K562 (cell line): ENCODE data around the gene TMEM245. TPM values are rescaled to one million over a fixed set of nuclear protein-coding genes. Genes with fewer than 3 reads are reported as not detected.

Source experiments
- ATAC-seq: fragments of 200-7000 bp; cut with Tn5 transposase; 3 replicates; pipeline ENCODE4 v1.9.1; 2020; ENCODE audit warnings: moderate library complexity
- BruUV-seq: library from RNA; stranded (reverse); fragments of 400-500 nt; replicated peaks from 2 replicates; lab custom pipeline; 2021; lab: Mats Ljungman, UMichigan
- CTCF ChIA-PET: fragments of 300-600 bp; formaldehyde crosslinking; extraction: SDS; loops from one replicate; lab custom pipeline; 2021; ENCODE audit warnings: low intra/inter-chr PET ratio; lab: Yijun Ruan, JAX
- POLR2A ChIA-PET: fragments of 300-600, 350-650 bp; sonication (Branson Sonifier 250); formaldehyde crosslinking; extraction: SDS; loops from one replicate; lab custom pipeline; 2021; ENCODE audit warnings: antibody characterized with exemption, inconsistent platforms; lab: Yijun Ruan, JAX
- DNase-seq, 4 experiments: peaks; one replicate each; pipeline versions ENCODE4 v3.0.0 to v3.0.0-alpha.2; 2011 to 2018; ENCODE audit warnings: low spot score in 3 of 4, mixed read lengths in 3 of 4; ENCODE audit errors: extremely low read depth in 1 of 4
- FAIRE-seq: peaks from 2 replicates; lab custom pipeline; 2011; peaks lifted over from hg19 to GRCh38; lab: Jason Lieb, UNC
- H2AFZ ChIP-seq: 2 replicates; pipeline ENCODE4 v1.6.0; 2011; ENCODE audit warnings: low read depth, low read length, control low read depth, inconsistent platforms
- H3K27ac ChIP-seq: fragments of 200-600 bp; 3 replicates; pipeline ENCODE4 v1.8.0; 2011; ENCODE audit warnings: low read depth, mild to moderate bottlenecking, control low read depth, inconsistent platforms, low read length, moderate library complexity, mixed read lengths; ENCODE audit errors: extremely low read depth
- H3K27me3 ChIP-seq, 2 experiments: fragments of 300-600 bp in 1 of 2; 2 replicates in 1 of 2; 3 replicates in 1 of 2; pipeline versions ENCODE4 v1.6.0 to v1.8.0; 2011; ENCODE audit warnings: inconsistent platforms in 2 of 2, low read length in 2 of 2, mild to moderate bottlenecking in 1 of 2, mixed read lengths in 1 of 2, moderate library complexity in 1 of 2; ENCODE audit not compliant: control insufficient read depth in 2 of 2, insufficient read depth in 2 of 2
- H3K36me3 ChIP-seq: fragments of 300-600 bp; 3 replicates; pipeline ENCODE4 v1.8.0; 2011; ENCODE audit warnings: mild to moderate bottlenecking, low read length, inconsistent platforms; ENCODE audit not compliant: control insufficient read depth, insufficient read depth
- H3K4me1 ChIP-seq, 2 experiments: fragments of 200-600 bp in 1 of 2; replicated peaks in 1 of 2; 2 replicates in 1 of 2; 3 replicates in 1 of 2; pipeline versions ENCODE4 v1.5.1 to v1.8.0; 2011; ENCODE audit warnings: inconsistent platforms in 2 of 2, low read length in 2 of 2, mild to moderate bottlenecking in 1 of 2, mixed read lengths in 1 of 2, moderate library complexity in 1 of 2; ENCODE audit not compliant: control insufficient read depth in 2 of 2, insufficient read depth in 2 of 2
- H3K4me2 ChIP-seq: 2 replicates; pipeline ENCODE4 v1.6.1; 2011; ENCODE audit warnings: low read length, control low read depth, inconsistent platforms, mixed read lengths; ENCODE audit not compliant: insufficient read depth
- H3K4me3 ChIP-seq: fragments of 200-600 bp; sonication (generic), shearing (Covaris generic); 2 replicates; pipeline ENCODE4 v1.5.1; 2016; ENCODE audit warnings: control low read depth, inconsistent platforms
- H3K79me2 ChIP-seq: fragments of 200-600 bp; 3 replicates; pipeline ENCODE4 v1.8.0; 2011; ENCODE audit warnings: low read length, inconsistent platforms; ENCODE audit not compliant: control insufficient read depth, insufficient read depth
- H3K9ac ChIP-seq, 2 experiments: 2 replicates each; pipeline versions ENCODE4 v1.6.0 to v1.6.1; 2011; ENCODE audit warnings: low read depth in 2 of 2, low read length in 2 of 2, control low read depth in 1 of 2, inconsistent platforms in 1 of 2, mild to moderate bottlenecking in 1 of 2, mixed read lengths in 1 of 2; ENCODE audit not compliant: insufficient read depth in 1 of 2
- H3K9me1 ChIP-seq: one replicate; pipeline ENCODE4 v1.6.0; 2011; ENCODE audit warnings: inconsistent platforms, mild to moderate bottlenecking, low read length, moderate library complexity; ENCODE audit not compliant: control insufficient read depth, insufficient read depth
- H3K9me3 ChIP-seq: replicated peaks from 2 replicates; pipeline ENCODE4 v1.5.1; 2011; ENCODE audit warnings: low read depth, low read length, inconsistent platforms; ENCODE audit not compliant: control insufficient read depth, insufficient read depth
- H4K20me1 ChIP-seq: replicated peaks from 2 replicates; pipeline ENCODE4 v1.6.1; 2011; ENCODE audit warnings: low read length, inconsistent platforms, mixed read lengths; ENCODE audit not compliant: control insufficient read depth, insufficient read depth
- BDP1 ChIP-seq: IDR thresholded peaks from 3 replicates; pipeline ENCODE4 v1.6.1; 2011; ENCODE audit not compliant: insufficient read length, insufficient read depth
- CBFA2T3 ChIP-seq: fragments of 450-650 bp; IDR thresholded peaks from 2 replicates; pipeline ENCODE4 v1.6.1; 2017
- HMG20B ChIP-seq: fragments of 250-450 bp; sonication (Bioruptor Pico); IDR thresholded peaks from 2 replicates; pipeline ENCODE4 v1.5.0; 2021; ENCODE audit warnings: mild to moderate bottlenecking
- POLR3A ChIP-seq: IDR thresholded peaks from 2 replicates; pipeline ENCODE4 v1.6.1; 2011; ENCODE audit warnings: borderline replicate concordance, mild to moderate bottlenecking, moderate library complexity; ENCODE audit not compliant: insufficient read length, insufficient read depth; ENCODE audit errors: extremely low read depth
- RBFOX2 ChIP-seq: fragments of 200-400 bp; formaldehyde crosslinking; IDR thresholded peaks from 2 replicates; pipeline ENCODE4 v1.6.1; 2017; ENCODE audit warnings: low read depth, mild to moderate bottlenecking, low read length, moderate library complexity
- ZNF217 ChIP-seq: sonication (generic); formaldehyde crosslinking; IDR thresholded peaks from 2 replicates; pipeline ENCODE4 v1.8.0; 2022; ENCODE audit warnings: mild to moderate bottlenecking, missing genetic modification reagents
- WGBS: fragments of 100-300 bp; shearing (Covaris generic); methylation state at CpG from one replicate; pipeline ENCODE4 v1.1.6; 2016; ENCODE audit warnings: low coverage, mixed read lengths; ENCODE audit not compliant: insufficient coverage; ENCODE audit errors: missing lambda C conversion rate; 5-methylcytosine and 5-hydroxymethylcytosine counted together
- in situ Hi-C: fragments of 300-500 bp; cut with MboI; formaldehyde crosslinking; loops from 4 replicates; pipeline ENCODE4 v1.15.0; 2018; ENCODE audit warnings: inconsistent platforms, mixed read lengths
- intact Hi-C: fragments of 100-400 bp; cut with micrococcal nuclease; formaldehyde crosslinking; loops from 2 replicates; pipeline ENCODE4 v1.14.2; 2022
- polyA plus RNA-seq, 8 experiments: library from polyadenylated mRNA; depleted of rRNA in 4 of 8; stranded (reverse) in 5 of 8; unstranded in 3 of 8; fragments of >200 nt; fragmentation: Nextera tagmentation in 2 of 8; fragmentation: Illumina TruSeq in 1 of 8; extraction: Ambion mirVana in 2 of 8; extraction: Trizol in 1 of 8; gene quantifications; 2 replicates each; pipeline versions ENCODE4 v1.2.1 to v1.2.3, GENCODE V29; 2011 to 2014; ENCODE audit warnings: inconsistent platforms in 1 of 8, missing spikeins in 1 of 8
- total RNA-seq, 7 experiments: library from RNA; depleted of rRNA in 6 of 7; stranded (reverse); fragments of >200 nt in 6 of 7; fragmentation: Illumina TruSeq in 2 of 7; extraction: Trizol in 2 of 7; gene quantifications; 2 replicates each; pipeline versions ENCODE4 v1.2.1 to v1.2.3, GENCODE V29; 2011 to 2021; ENCODE audit warnings: low replicate concordance in 1 of 7
- TF ChIP-seq, protein P1 (sequence below): sonication (generic); formaldehyde crosslinking; IDR thresholded peaks from 2 replicates; pipeline ENCODE4 v1.9.0; 2022; ENCODE audit warnings: mild to moderate bottlenecking, missing genetic modification reagents
- TF ChIP-seq, protein P2 (sequence below): fragments of 250-450 bp; sonication (Bioruptor Pico); IDR thresholded peaks from 2 replicates; pipeline ENCODE4 v1.5.0; 2021
- TF ChIP-seq, protein P3 (sequence below): fragments of 200-800 bp; sonication (Bioruptor generic); IDR thresholded peaks from 2 replicates; pipeline ENCODE4 v1.6.1; 2017; ENCODE audit warnings: missing genetic modification characterization, missing compliant biosample characterization
- TF ChIP-seq, protein P4 (sequence below): fragments of 250-450 bp; sonication (Bioruptor Pico); IDR thresholded peaks from 2 replicates; pipeline ENCODE4 v1.8.0; 2021; ENCODE audit warnings: borderline replicate concordance, mild to moderate bottlenecking, moderate library complexity; ENCODE audit not compliant: poor library complexity, severe bottlenecking

The TMEM245 gene
- total and polyA plus RNA-seq, 9 of the 15 experiments (the other 6 are each of a cell fraction or from before 2014, with no cell fraction given) = 8.5 to 43.2 (median 24.3) TPM

DNA sequence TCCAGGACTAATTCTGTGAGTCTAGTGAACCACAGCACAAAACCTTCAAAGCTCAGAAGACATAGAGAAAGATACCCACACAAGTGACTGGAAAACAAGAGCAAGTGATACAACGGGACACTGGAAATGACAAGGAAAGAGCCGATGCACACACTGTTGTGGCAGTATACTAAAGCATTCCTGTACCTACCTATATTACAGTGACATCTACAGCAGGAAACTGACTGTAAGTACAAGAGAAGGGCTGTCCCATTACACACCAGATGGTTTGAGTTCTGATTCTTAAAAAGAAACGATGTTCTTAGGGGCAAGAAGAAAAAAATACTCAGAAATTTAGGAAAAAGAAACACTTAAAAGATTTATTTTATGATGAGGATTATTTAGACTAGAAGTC, 18.5 kb downstream of the TMEM245 start:
- TF ChIP-seq, protein P1, sequence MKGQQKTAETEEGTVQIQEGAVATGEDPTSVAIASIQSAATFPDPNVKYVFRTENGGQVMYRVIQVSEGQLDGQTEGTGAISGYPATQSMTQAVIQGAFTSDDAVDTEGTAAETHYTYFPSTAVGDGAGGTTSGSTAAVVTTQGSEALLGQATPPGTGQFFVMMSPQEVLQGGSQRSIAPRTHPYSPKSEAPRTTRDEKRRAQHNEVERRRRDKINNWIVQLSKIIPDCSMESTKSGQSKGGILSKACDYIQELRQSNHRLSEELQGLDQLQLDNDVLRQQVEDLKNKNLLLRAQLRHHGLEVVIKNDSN (CRISPR knock-in tag) = no peak
- no peak for TF ChIP-seq CBFA2T3
- intact Hi-C loops = no loop called here
- Histone ChIP-seq H3K4me3 (no peak overlapping the region), H3K27me3 (no peaks in the 10 kb centered on the region), H3K4me1 (peaks cover 0 to 31% of the 10 kb centered on the region in 2 experiments; a peak in 4 of 5 replicates), H3K9me1 (no peaks in the 10 kb centered on the region), H3K79me2 (peaks cover 97% of the 10 kb centered on the region), H3K27ac (no peak overlapping the region), H3K9ac (no peak overlapping the region), H2AFZ (no peak overlapping the region), H3K9me3 (no peaks in the 10 kb centered on the region; the same call in 1 of the 2 replicates), H4K20me1 (no peaks in the 10 kb centered on the region), H3K36me3 (peaks cover 80% of the 10 kb centered on the region), H3K4me2 (no peak overlapping the region)
- BruUV-seq = no TSS peak
- no peak for FAIRE-seq
- DNase-seq = no peak
- WGBS = 78% methylated on average over 3 of the region's 3 CpGs
- in situ Hi-C loops = no loop called here
- POLR2A ChIA-PET = interaction anchor here (1.0 to 1.8 kb wide), 6 partner anchors 9 to 57 kb away, joined by 3 to 11 read pairs (median 4); no protein-coding TSS in a partner anchor
- CTCF ChIA-PET = no interaction called here
- ATAC-seq = no peak

DNA sequence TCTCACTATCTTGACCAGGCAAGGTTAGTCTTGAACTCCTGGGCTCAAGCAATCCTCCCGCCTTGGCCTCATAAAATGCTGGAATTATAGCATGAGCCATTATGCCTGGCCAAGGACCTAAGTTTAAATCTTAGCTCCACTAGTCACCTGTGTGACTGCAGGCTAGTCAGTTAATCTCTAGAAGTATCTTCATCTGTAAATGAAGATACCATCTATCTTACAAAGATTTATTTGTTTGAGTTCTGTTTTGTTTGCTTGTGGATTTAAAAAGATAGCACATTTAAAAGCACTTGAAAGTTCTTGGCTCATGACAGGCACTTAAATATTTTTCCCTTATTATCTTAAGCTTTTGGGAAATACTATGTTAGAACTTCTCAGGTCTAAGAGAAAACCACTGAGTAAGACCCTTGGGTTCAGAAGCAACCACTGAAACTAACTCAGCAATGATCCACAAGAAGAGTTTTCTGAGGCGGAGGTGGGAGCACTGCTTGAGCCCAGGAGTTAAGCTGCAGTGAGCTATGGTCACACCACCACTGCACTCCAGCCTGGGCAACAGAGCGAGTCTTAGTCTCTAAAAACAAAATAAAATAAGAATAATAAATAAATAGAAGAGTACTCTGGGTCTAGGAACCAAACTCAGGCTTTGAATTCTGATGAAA, 19.1 kb downstream of the TMEM245 start:
- POLR2A ChIA-PET = interaction anchor here (1.0 to 1.8 kb wide), 6 partner anchors 9 to 58 kb away, joined by 3 to 11 read pairs (median 4); no protein-coding TSS in a partner anchor
- FAIRE-seq = no peak
- Histone ChIP-seq H3K4me2 (no peak overlapping the region), H2AFZ (no peak overlapping the region), H3K27me3 (no peaks in the 10 kb centered on the region), H3K9me1 (no peaks in the 10 kb centered on the region), H3K9ac (no peak overlapping the region), H3K4me1 (peaks cover 0 to 31% of the 10 kb centered on the region in 2 experiments; a peak in 4 of 5 replicates), H3K36me3 (peaks cover 82% of the 10 kb centered on the region), H4K20me1 (no peaks in the 10 kb centered on the region), H3K9me3 (no peaks in the 10 kb centered on the region; the same call in 1 of the 2 replicates), H3K79me2 (peaks cover 97% of the 10 kb centered on the region), H3K27ac (no peak overlapping the region), H3K4me3 (no peak overlapping the region)
- CTCF ChIA-PET = no interaction called here
- no TSS peak for BruUV-seq
- intact Hi-C loops (no loop called here), in situ Hi-C loops (no loop called here)
- ATAC-seq = no peak
- no peak for DNase-seq
- 63% methylated on average over 3 of the region's 3 CpGs for WGBS
- TF ChIP-seq, protein P2, sequence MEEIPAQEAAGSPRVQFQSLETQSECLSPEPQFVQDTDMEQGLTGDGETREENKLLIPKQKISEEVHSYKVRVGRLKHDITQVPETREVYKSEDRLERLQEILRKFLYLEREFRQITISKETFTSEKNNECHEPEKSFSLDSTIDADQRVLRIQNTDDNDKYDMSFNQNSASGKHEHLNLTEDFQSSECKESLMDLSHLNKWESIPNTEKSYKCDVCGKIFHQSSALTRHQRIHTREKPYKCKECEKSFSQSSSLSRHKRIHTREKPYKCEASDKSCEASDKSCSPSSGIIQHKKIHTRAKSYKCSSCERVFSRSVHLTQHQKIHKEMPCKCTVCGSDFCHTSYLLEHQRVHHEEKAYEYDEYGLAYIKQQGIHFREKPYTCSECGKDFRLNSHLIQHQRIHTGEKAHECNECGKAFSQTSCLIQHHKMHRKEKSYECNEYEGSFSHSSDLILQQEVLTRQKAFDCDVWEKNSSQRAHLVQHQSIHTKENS = no peak
- no peak for TF ChIP-seq POLR3A
- no peak for TF ChIP-seq HMG20B (CRISPR knock-in tag)
- TF ChIP-seq, protein P3, sequence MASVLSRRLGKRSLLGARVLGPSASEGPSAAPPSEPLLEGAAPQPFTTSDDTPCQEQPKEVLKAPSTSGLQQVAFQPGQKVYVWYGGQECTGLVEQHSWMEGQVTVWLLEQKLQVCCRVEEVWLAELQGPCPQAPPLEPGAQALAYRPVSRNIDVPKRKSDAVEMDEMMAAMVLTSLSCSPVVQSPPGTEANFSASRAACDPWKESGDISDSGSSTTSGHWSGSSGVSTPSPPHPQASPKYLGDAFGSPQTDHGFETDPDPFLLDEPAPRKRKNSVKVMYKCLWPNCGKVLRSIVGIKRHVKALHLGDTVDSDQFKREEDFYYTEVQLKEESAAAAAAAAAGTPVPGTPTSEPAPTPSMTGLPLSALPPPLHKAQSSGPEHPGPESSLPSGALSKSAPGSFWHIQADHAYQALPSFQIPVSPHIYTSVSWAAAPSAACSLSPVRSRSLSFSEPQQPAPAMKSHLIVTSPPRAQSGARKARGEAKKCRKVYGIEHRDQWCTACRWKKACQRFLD (CRISPR knock-in tag) = no peak
- TF ChIP-seq ZNF217 (CRISPR knock-in tag) = no peak
- TF ChIP-seq RBFOX2 = no peak
- no peak for TF ChIP-seq BDP1
- TF ChIP-seq, protein P4, sequence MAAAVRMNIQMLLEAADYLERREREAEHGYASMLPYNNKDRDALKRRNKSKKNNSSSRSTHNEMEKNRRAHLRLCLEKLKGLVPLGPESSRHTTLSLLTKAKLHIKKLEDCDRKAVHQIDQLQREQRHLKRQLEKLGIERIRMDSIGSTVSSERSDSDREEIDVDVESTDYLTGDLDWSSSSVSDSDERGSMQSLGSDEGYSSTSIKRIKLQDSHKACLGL (CRISPR knock-in tag) = no peak
